HepG2 (cell line): ENCODE measurements around the gene RSAD1. TPM values are rescaled to one million over a fixed set of nuclear protein-coding genes. Genes with fewer than 3 reads are reported as not detected.

ENCODE experiments used
- AHR ChIP-seq: IDR thresholded peaks from 2 replicates; pipeline ENCODE4 v1.6.1; 2018; ENCODE audit warnings: missing genetic modification reagents, missing compliant biosample characterization
- ATF7 ChIP-seq, 2 experiments: fragments of 450-650 bp in 1 of 2; sonication (generic) in 1 of 2; formaldehyde crosslinking in 1 of 2; IDR thresholded peaks; 2 replicates each; pipeline versions ENCODE4 v1.4.0 to v1.6.1; 2016 to 2020; ENCODE audit warnings: antibody characterized with exemption in 1 of 2, mild to moderate bottlenecking in 1 of 2, missing genetic modification reagents in 1 of 2
- FOSL1 ChIP-seq: sonication (generic); formaldehyde crosslinking; IDR thresholded peaks from 2 replicates; pipeline ENCODE4 v1.9.0; 2021; ENCODE audit warnings: missing genetic modification reagents, borderline replicate concordance
- FOXO1 ChIP-seq: sonication (generic); formaldehyde crosslinking; IDR thresholded peaks from 2 replicates; pipeline ENCODE4 v1.4.0; 2020; ENCODE audit warnings: missing genetic modification reagents
- GTF3A ChIP-seq: sonication (generic); formaldehyde crosslinking; conservative IDR thresholded peaks from 2 replicates; pipeline ENCODE4 v1.4.0; 2020; ENCODE audit warnings: mild to moderate bottlenecking, missing genetic modification reagents
- HDAC1 ChIP-seq: sonication (generic); formaldehyde crosslinking; IDR thresholded peaks from 2 replicates; pipeline ENCODE4 v1.5.1; 2020; ENCODE audit warnings: mild to moderate bottlenecking, missing genetic modification reagents
- HOXA3 ChIP-seq: sonication (generic); formaldehyde crosslinking; IDR thresholded peaks from 2 replicates; pipeline ENCODE4 v1.5.0; 2020; ENCODE audit warnings: missing genetic modification reagents
- KDM6A ChIP-seq: IDR thresholded peaks from 2 replicates; pipeline ENCODE4 v1.6.1; 2016; ENCODE audit warnings: low read depth
- RARA ChIP-seq: IDR thresholded peaks from 2 replicates; pipeline ENCODE4 v1.6.1; 2016; ENCODE audit warnings: missing genetic modification reagents, missing compliant biosample characterization
- THYN1 ChIP-seq: sonication (generic); formaldehyde crosslinking; IDR thresholded peaks from 2 replicates; pipeline ENCODE4 v1.8.1; 2023; ENCODE audit warnings: low read depth, mild to moderate bottlenecking, moderate library complexity, missing genetic modification reagents, borderline replicate concordance
- ZBTB4 ChIP-seq: sonication (generic); formaldehyde crosslinking; IDR thresholded peaks from 2 replicates; pipeline ENCODE4 v1.4.0; 2020; ENCODE audit warnings: missing genetic modification reagents, mild to moderate bottlenecking, borderline replicate concordance
- ZFYVE20 ChIP-seq: sonication (generic); formaldehyde crosslinking; IDR thresholded peaks from 2 replicates; pipeline ENCODE4 v1.8.0; 2023; ENCODE audit warnings: low read depth, mild to moderate bottlenecking, moderate library complexity, missing genetic modification reagents, borderline replicate concordance
- ZNF605 ChIP-seq: sonication (generic); formaldehyde crosslinking; IDR thresholded peaks from 2 replicates; pipeline ENCODE4 v1.8.0; 2022; ENCODE audit warnings: mild to moderate bottlenecking, missing genetic modification reagents
- ZNF614 ChIP-seq: IDR thresholded peaks from 2 replicates; pipeline ENCODE4 v1.6.1; 2018; ENCODE audit warnings: missing biosample characterization, missing genetic modification reagents, inconsistent platforms, borderline replicate concordance
- ZNF615 ChIP-seq: sonication (generic); formaldehyde crosslinking; IDR thresholded peaks from 2 replicates; pipeline ENCODE4 v1.5.0; 2020; ENCODE audit warnings: mild to moderate bottlenecking, missing genetic modification reagents, borderline replicate concordance
- ZNF619 ChIP-seq: sonication (generic); formaldehyde crosslinking; IDR thresholded peaks from 2 replicates; pipeline ENCODE4 v1.4.0; 2020; ENCODE audit warnings: mild to moderate bottlenecking, missing genetic modification reagents
- ZNF746 ChIP-seq: sonication (generic); formaldehyde crosslinking; IDR thresholded peaks from 2 replicates; pipeline ENCODE4 v1.8.0; 2022; ENCODE audit warnings: mild to moderate bottlenecking, missing genetic modification reagents
- ZNF788 ChIP-seq: sonication (generic); formaldehyde crosslinking; IDR thresholded peaks from 2 replicates; pipeline ENCODE4 v1.5.0; 2020; ENCODE audit warnings: mild to moderate bottlenecking, missing genetic modification reagents, borderline replicate concordance
- polyA plus RNA-seq, 8 experiments: library from polyadenylated mRNA; depleted of rRNA in 3 of 8; stranded (reverse) in 7 of 8; unstranded in 1 of 8; fragments of >200 nt; fragmentation: Illumina TruSeq in 4 of 8; extraction: Trizol in 4 of 8; gene quantifications; 2 replicates each; pipeline versions ENCODE4 v1.2.1 to v1.2.3, GENCODE V29; 2011 to 2016; ENCODE audit warnings: low read depth in 4 of 8, missing spikeins in 1 of 8, mixed read lengths in 1 of 8; ENCODE audit not compliant: insufficient read depth in 1 of 8
- total RNA-seq, 5 experiments: library from RNA; depleted of rRNA; stranded (reverse); fragments of >200 nt; fragmentation: Illumina TruSeq; extraction: Trizol; gene quantifications; 2 replicates each; pipeline ENCODE4 v1.2.3, GENCODE V29; 2016; ENCODE audit warnings: low read depth in 1 of 5
- TF ChIP-seq, protein P1 (sequence below): sonication (generic); formaldehyde crosslinking; IDR thresholded peaks from 2 replicates; pipeline ENCODE4 v1.5.1; 2020; ENCODE audit warnings: mild to moderate bottlenecking, missing genetic modification reagents, moderate library complexity
- TF ChIP-seq, protein P2 (sequence below): sonication (generic); formaldehyde crosslinking; IDR thresholded peaks from 2 replicates; pipeline ENCODE4 v1.5.1; 2020; ENCODE audit warnings: missing genetic modification reagents, mild to moderate bottlenecking, borderline replicate concordance

RSAD1 gene
- total and polyA plus RNA-seq, 2 of the 13 experiments (the other 11 are each of a cell fraction or from before 2014, with no cell fraction given) = 22.7 to 27.7 TPM

- TF ChIP-seq, protein P1, sequence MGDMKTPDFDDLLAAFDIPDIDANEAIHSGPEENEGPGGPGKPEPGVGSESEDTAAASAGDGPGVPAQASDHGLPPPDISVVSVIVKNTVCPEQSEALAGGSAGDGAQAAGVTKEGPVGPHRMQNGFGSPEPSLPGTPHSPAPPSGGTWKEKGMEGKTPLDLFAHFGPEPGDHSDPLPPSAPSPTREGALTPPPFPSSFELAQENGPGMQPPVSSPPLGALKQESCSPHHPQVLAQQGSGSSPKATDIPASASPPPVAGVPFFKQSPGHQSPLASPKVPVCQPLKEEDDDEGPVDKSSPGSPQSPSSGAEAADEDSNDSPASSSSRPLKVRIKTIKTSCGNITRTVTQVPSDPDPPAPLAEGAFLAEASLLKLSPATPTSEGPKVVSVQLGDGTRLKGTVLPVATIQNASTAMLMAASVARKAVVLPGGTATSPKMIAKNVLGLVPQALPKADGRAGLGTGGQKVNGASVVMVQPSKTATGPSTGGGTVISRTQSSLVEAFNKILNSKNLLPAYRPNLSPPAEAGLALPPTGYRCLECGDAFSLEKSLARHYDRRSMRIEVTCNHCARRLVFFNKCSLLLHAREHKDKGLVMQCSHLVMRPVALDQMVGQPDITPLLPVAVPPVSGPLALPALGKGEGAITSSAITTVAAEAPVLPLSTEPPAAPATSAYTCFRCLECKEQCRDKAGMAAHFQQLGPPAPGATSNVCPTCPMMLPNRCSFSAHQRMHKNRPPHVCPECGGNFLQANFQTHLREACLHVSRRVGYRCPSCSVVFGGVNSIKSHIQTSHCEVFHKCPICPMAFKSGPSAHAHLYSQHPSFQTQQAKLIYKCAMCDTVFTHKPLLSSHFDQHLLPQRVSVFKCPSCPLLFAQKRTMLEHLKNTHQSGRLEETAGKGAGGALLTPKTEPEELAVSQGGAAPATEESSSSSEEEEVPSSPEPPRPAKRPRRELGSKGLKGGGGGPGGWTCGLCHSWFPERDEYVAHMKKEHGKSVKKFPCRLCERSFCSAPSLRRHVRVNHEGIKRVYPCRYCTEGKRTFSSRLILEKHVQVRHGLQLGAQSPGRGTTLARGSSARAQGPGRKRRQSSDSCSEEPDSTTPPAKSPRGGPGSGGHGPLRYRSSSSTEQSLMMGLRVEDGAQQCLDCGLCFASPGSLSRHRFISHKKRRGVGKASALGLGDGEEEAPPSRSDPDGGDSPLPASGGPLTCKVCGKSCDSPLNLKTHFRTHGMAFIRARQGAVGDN (CRISPR knock-in tag) = peak; percentile 74
- TF ChIP-seq AHR (CRISPR knock-in tag) (no peak), THYN1 (CRISPR knock-in tag) (no peak), ATF7 (IDR thresholded peaks at IDR 0.05) (no peak), ATF7 (CRISPR knock-in tag; IDR thresholded peaks at IDR 0.05) (peak; percentile 80; the same call in 1 of the 2 replicates), HDAC1 (CRISPR knock-in tag) (peak; percentile 62), ZNF614 (CRISPR knock-in tag) (0 out of 2 replicates have a peak, but pooled peaks have one; percentile 37), GTF3A (CRISPR knock-in tag) (0 out of 2 replicates have a peak, but pooled peaks have one; percentile 23), HOXA3 (CRISPR knock-in tag) (0 out of 2 replicates have a peak, but pooled peaks have one; percentile 30), ZNF746 (CRISPR knock-in tag) (no peak), ZNF619 (CRISPR knock-in tag) (0 out of 2 replicates have a peak, but pooled peaks have one; percentile 59), ZNF615 (CRISPR knock-in tag) (no peak), FOXO1 (CRISPR knock-in tag) (peak; percentile 25; the same call in 1 of the 2 replicates), ZNF605 (peak; percentile 52; the same call in 1 of the 2 replicates), ZBTB4 (CRISPR knock-in tag) (peak; percentile 78; the same call in 1 of the 2 replicates), FOSL1 (CRISPR knock-in tag) (peak; percentile 27; the same call in 1 of the 2 replicates), ZNF788 (CRISPR knock-in tag) (peak; percentile 74; the same call in 1 of the 2 replicates), KDM6A (peak; percentile 38; the same call in 1 of the 2 replicates), ZFYVE20 (CRISPR knock-in tag) (no peak), RARA (CRISPR knock-in tag) (peak; percentile 10; the same call in 1 of the 2 replicates)
- TF ChIP-seq, protein P2, sequence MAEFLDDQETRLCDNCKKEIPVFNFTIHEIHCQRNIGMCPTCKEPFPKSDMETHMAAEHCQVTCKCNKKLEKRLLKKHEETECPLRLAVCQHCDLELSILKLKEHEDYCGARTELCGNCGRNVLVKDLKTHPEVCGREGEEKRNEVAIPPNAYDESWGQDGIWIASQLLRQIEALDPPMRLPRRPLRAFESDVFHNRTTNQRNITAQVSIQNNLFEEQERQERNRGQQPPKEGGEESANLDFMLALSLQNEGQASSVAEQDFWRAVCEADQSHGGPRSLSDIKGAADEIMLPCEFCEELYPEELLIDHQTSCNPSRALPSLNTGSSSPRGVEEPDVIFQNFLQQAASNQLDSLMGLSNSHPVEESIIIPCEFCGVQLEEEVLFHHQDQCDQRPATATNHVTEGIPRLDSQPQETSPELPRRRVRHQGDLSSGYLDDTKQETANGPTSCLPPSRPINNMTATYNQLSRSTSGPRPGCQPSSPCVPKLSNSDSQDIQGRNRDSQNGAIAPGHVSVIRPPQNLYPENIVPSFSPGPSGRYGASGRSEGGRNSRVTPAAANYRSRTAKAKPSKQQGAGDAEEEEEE (CRISPR knock-in tag) = no peak
These were observed 38.4 kb upstream of the RSAD1 start (continued) for GRCh38 chr17:50440172-50440837.
